GM12874 (cell line): ENCODE results near the gene SAP30BP.

Experiments
- TF ChIP-seq, protein P1 (sequence below): IDR thresholded peaks from 2 replicates; pipeline ENCODE4 v1.5.1; 2011; ENCODE audit warnings: low read depth, mild to moderate bottlenecking, control low read depth, low read length, moderate library complexity; ENCODE audit not compliant: insufficient read depth

The SAP30BP gene

GRCh38 chr17:75738218-75738802, 71.2 kb downstream of the SAP30BP start:
- TF ChIP-seq, protein P1, sequence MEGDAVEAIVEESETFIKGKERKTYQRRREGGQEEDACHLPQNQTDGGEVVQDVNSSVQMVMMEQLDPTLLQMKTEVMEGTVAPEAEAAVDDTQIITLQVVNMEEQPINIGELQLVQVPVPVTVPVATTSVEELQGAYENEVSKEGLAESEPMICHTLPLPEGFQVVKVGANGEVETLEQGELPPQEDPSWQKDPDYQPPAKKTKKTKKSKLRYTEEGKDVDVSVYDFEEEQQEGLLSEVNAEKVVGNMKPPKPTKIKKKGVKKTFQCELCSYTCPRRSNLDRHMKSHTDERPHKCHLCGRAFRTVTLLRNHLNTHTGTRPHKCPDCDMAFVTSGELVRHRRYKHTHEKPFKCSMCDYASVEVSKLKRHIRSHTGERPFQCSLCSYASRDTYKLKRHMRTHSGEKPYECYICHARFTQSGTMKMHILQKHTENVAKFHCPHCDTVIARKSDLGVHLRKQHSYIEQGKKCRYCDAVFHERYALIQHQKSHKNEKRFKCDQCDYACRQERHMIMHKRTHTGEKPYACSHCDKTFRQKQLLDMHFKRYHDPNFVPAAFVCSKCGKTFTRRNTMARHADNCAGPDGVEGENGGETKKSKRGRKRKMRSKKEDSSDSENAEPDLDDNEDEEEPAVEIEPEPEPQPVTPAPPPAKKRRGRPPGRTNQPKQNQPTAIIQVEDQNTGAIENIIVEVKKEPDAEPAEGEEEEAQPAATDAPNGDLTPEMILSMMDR, result no peak

DNA sequence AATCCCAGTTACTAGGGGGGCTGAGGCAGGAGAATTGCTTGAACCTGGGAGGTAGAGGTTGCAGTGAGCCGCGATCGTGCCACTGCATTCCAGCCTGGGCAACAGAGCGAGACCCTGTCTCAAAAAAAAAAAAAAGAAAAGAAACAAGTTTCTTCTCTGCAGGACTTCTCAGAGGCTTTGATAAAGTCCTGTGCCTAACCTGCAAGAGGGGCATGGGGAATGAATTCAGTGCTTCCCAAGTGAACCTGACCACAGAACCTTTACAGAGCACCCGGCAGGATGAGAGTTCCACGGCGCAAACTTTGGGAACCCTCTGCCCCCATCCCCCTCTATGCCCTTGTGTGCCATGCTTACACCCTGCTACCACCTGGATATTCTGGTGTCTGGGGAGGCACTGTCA, 72.0 kb downstream of the SAP30BP start:
- TF ChIP-seq, protein P1, result no peak

DNA sequence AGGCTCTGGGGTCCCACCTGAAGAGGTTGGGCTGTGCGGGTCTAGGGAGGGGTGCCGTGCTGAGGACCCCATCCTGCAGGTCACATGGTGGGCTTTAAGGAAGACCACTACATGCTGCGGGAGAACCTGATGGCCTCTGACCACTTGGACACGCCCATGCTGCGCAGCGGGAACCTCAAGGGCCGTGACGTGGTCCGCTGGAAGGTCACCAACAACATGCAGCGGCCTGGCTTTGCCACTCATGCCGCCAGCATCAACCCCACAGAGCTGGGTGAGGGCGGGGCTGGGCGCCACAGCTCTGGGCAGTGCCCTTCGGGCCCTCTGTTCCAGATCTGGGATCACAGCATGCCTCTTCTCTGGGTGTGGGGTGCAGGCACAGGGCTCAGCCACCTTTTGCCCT, 72.7 kb downstream of the SAP30BP start:
- TF ChIP-seq, protein P1, result no peak

GRCh38 chr17:75740215-75740614, 73.1 kb downstream of the SAP30BP start:
- TF ChIP-seq, protein P1, result no peak

- TF ChIP-seq, protein P1, result no peak
Observed at GRCh38 chr17:75740631-75741077, 73.5 kb downstream of the SAP30BP start.

GRCh38 chr17:75742337-75742736, 75.2 kb downstream of the SAP30BP start:
- TF ChIP-seq, protein P1, result no peak

GRCh38 chr17:75743625-75744206, 76.6 kb downstream of the SAP30BP start:
- TF ChIP-seq, protein P1, result no peak

DNA sequence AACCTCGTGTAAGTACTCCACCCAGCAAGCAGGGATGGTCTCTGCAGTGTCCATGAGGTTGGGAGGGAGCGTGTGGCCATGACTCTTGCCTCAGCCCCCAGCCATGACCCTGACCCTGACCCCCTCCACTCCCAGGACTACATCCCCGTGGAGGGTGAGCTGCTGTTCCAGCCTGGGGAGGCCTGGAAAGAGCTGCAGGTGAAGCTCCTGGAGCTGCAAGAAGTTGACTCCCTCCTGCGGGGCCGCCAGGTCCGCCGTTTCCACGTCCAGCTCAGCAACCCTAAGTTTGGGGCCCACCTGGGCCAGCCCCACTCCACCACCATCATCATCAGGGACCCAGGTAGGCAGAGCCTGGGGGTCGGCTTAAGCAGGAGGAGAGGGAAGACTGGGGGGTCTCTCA, 81.6 kb downstream of the SAP30BP start:
- TF ChIP-seq, protein P1, result no peak
